HFF-Myc (cell line): ENCODE results near the gene PIK3R3.
"Not testable (repeated sequence)": the region's sequence is repeated elsewhere in the genome, so short reads cannot be mapped to it uniquely, and the experiment has no call there.

ENCODE experiments used
- DNase-seq: peaks from one replicate; pipeline ENCODE4 v3.0.0-alpha.2; 2011; ENCODE audit warnings: low read depth; ENCODE audit errors: extremely low read depth
- H3K4me3 ChIP-seq: replicated peaks from 2 replicates; pipeline ENCODE4 v1.5.1; 2011; ENCODE audit warnings: low read depth, mild to moderate bottlenecking, control low read depth, low read length
- CTCF ChIP-seq: IDR thresholded peaks from 2 replicates; pipeline ENCODE4 v1.5.1; 2012; ENCODE audit warnings: mild to moderate bottlenecking, low read depth, low read length, control low read depth; ENCODE audit errors: missing control alignments

The PIK3R3 gene

GRCh38 chr1:46094471-46095005 lies 37.9 kb downstream of the PIK3R3 start:
- no peak for DNase-seq
- TF ChIP-seq CTCF: no peak
- H3K4me3 ChIP-seq: no peak overlapping the region

- DNase-seq, H3K4me3 ChIP-seq: not testable (repeated sequence)
These were observed 38.6 kb downstream of the PIK3R3 start for GRCh38 chr1:46093832-46094231.

GRCh38 chr1:46087891-46088290 lies 44.5 kb downstream of the PIK3R3 start:
- TF ChIP-seq CTCF: no peak
- no peak for DNase-seq
- no peak overlapping the region for H3K4me3 ChIP-seq

DNA sequence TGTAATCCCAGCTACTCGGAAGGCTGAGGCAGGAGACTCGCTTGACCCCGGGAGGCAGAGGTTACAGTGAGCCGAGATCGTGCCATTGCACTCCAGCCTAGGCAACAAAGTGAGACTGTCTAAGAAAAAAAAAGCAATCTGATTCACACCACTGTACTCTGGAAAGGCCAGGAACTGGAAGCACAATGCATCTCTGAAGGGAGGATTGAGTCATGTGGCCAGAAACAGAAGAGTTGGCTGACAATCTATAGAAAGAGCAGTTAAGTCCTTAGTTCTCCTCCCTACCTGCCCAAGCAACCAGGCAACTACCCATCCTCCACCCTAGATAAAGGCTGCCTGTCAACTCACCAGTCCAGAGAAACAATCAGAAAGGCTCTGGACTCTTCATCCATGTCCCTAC lies 45.9 kb downstream of the PIK3R3 start:
- DNase-seq: no peak
- no peak overlapping the region for H3K4me3 ChIP-seq
- TF ChIP-seq CTCF: no peak

DNA sequence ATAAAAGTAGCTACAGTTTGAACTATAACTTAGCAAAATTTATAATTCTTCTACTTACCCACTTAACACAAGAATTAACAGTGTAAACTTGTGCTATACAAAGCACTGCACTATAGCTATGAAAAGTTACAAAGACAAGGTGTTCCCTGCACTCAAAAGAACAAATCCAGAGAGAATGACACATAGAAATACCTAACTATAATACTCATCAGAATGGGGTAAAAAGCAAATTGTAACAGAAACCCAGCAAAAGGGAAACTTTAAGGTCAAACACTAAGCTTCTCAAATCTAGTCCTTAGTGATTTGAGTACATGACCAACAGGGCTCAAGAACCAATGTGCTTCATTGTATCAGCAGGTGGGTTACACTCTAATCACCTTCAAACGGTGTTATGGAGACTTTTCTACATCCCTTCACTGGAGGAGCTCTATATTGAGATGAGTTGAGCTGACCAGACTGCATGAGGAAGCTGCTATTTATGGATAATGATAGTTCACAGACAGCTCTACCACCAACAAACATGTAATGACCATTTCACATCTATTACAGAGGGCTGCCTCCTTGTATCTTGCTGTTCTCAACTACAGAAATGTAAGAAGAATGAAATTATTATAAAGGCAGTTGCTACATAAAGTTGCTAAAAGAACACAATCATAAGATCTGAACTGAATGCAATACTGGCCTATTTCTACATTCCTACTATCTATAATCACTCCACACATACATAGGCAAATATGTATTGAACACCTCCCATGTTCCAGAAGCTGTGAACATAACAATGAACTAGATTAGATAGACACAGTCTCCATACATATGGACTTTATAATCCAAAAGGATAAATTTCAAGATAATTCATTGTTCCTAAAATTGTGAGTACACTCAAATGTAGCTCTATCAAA lies 47.6 kb downstream of the PIK3R3 start:
- no peak overlapping the region for H3K4me3 ChIP-seq
- no peak for DNase-seq
- no peak for TF ChIP-seq CTCF

DNA sequence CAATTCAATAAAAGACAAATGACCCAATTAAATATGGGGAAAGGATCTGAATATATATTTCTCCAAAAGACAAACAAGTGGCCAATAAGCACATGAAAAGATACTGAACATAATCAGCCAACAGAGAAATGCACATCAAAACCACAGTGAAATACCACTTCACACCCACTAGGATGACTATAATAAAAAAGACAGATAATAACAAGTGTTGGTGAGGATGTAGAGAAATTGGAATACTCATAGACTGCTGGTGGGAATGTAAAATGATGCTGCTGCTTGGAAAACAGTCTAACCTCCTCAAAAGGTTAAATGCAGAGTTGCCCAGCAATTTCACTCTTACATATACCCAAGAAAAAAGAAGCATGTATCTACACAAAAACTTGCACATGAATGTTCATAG lies 48.9 kb downstream of the PIK3R3 start:
- DNase-seq: no peak
- no peak for TF ChIP-seq CTCF
- no peak overlapping the region for H3K4me3 ChIP-seq

DNA sequence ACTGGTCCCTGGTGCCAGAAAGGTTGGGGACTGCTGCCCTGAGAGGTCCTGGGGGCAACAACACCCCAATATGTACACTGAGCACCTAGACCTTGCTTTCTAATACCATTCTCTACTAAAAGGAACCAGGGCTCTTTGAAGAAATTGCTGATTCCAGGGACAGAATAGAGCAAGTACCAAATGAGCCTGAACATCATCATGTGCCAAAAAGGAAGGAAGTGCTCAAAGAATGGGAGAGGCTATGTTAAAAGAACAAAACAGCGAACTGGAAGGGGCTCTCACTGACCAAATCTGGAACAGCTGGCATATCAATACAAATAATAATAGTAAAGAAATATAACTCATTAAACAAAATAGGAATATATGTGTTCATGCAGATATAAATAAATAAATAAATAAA lies 50.8 kb downstream of the PIK3R3 start:
- TF ChIP-seq CTCF: no peak
- H3K4me3 ChIP-seq: no peak overlapping the region

More for the DNA sequence above, 50.8 kb downstream of the PIK3R3 start:
- no peak for DNase-seq
